ENCODE results near the gene MOB1B. TPM values are rescaled to one million over a fixed set of nuclear protein-coding genes. Genes with fewer than 3 reads are reported as not detected.

Gene MOB1B
- total and polyA plus RNA-seq, 2 donors, result 8.0 to 51.5 TPM

DNA sequence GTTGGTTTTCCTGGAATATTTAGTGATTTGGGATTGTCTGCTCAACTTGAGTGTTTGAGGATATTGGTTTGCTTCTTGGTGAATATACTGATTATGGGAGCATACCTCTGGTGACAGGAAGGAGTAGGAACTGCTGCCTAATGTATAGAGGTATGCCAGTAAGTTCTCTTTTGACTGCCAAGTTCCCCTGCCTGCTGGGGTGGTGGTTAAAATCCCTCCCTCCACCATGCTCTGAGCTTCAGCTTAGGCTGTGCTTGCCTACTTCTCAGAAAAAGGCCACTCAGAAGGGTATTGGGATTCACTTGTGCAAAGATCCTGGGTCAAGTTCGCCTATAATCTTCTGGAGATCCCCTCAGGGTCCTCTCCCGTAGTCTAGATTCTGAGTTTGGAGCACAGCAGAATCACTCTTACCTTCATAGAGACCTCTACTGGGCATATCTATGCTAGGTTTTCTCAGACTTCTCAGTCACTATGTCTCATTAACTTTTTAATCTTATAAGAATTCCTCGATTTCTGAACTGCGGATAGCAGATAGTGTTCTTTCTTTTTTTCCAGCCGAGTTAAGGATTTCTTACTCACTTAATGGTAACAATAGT lies 46.6 kb downstream of the MOB1B start:
- 82% methylated on average over 5 of the region's 5 CpGs for WGBS
- no peaks in the 10 kb centered on the region for H3K36me3 ChIP-seq (ENCODE audit: insufficient read depth)
- no peaks in the 10 kb centered on the region for H3K4me1 ChIP-seq (ENCODE audit: insufficient read depth)

GRCh38 chr4:70954032-70954431 lies 51.9 kb downstream of the MOB1B start:
- Histone ChIP-seq H3K4me1 (ENCODE audit: insufficient read depth) (no peaks in the 10 kb centered on the region), H3K4me3 (ENCODE audit: low read depth, low read length) (no peak overlapping the region), H3K27ac (ENCODE audit: low read depth) (no peak overlapping the region), H3K36me3 (ENCODE audit: insufficient read depth) (no peaks in the 10 kb centered on the region)
- no peak for DNase-seq (ENCODE audit: extremely low spot score)
- 48% methylated on average over 1 of the region's 1 CpG for WGBS

More for the DNA sequence above, 46.6 kb downstream of the MOB1B start:
- Histone ChIP-seq H3K27ac (ENCODE audit: low read depth) (no peak overlapping the region), H3K4me3 (ENCODE audit: low read depth, low read length) (no peak overlapping the region)
- DNase-seq (ENCODE audit: extremely low spot score), result no peak

DNA sequence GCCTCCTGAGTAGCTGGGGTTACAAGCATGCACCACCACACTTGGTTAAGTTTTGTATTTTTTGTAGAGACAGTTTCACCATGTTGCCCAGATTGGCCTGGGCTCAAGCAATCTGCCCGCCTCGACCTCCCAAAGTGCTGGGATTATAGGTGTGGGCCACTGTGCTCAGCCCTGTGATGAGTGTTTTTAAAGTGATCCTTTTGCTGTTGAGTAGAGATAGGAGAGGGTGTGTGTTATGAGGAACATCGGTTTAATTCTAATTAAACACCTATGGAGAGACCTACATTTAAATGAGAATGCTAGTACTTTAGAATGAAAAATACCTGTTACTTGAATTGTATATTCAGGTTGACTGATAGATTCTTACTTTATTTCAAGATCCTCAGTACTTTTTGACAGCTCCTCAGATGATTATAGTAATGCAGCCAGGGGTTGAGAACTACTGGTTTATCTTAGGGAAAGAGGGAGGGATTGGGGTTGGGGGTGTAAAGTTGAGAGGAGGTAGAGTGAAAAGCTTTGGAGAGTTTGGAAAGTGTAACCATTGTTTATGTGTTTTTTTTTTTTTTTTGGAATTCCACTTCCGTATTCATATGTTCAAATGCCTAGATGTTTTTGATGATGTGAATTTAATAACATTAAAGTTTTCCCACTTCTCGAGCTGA lies 54.5 kb downstream of the MOB1B start:
- H3K36me3 ChIP-seq (ENCODE audit: insufficient read depth), result no peaks in the 10 kb centered on the region
- DNase-seq (ENCODE audit: extremely low spot score), result no peak
- WGBS, result 71% methylated on average over 5 of the region's 5 CpGs
- no peaks in the 10 kb centered on the region for H3K4me1 ChIP-seq (ENCODE audit: insufficient read depth)
- H3K27ac ChIP-seq (ENCODE audit: low read depth), result no peak overlapping the region
- no peak overlapping the region for H3K4me3 ChIP-seq (ENCODE audit: low read depth, low read length)

DNA sequence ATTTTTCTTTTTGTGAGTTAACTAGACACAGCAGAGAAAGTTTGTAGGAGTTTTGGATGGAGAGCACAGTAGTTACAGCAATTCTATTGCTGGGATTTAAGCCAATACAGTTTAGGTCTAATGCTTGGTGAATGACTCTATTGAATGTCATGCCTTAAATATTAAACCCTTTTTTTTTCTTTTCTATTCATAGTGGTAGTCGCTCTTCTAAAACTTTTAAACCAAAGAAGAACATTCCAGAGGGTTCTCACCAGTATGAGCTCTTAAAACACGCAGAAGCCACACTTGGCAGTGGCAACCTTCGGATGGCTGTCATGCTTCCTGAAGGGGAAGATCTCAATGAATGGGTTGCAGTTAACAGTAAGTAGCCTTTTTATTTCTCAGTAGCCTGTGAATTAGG lies 56.5 kb downstream of the MOB1B start:
- no peaks in the 10 kb centered on the region for H3K4me1 ChIP-seq (ENCODE audit: insufficient read depth)
- WGBS, result 72% methylated on average over 3 of the region's 3 CpGs
- no peak overlapping the region for H3K4me3 ChIP-seq (ENCODE audit: low read depth, low read length)
- no peaks in the 10 kb centered on the region for H3K36me3 ChIP-seq (ENCODE audit: insufficient read depth)
- DNase-seq (ENCODE audit: extremely low spot score), result no peak
- no peak overlapping the region for H3K27ac ChIP-seq (ENCODE audit: low read depth)

DNA sequence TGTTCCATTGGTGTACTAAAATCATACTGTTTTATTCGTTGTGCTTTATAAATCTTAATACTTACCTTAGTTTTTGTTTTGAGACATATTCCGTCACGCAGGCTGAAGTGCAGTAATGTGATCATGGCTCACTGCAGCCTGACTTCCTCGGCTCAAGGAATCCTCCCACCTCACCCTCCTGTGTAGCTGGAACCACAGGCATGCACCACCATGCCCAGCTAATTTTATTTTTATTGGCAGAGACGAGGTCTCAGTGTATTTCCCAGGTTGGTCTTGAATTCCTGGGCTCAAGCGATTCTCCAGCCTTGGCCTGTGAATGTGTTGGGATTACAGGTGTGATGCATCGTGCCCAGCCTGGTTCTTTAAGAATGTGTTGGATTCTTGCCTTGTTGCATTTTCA lies 66.9 kb downstream of the MOB1B start:
- no peak overlapping the region for H3K27ac ChIP-seq (ENCODE audit: low read depth)
- WGBS, result 79% methylated on average over 7 of the region's 7 CpGs
- DNase-seq (ENCODE audit: extremely low spot score), result no peak

GRCh38 chr4:70976252-70976651 lies 74.1 kb downstream of the MOB1B start:
- DNase-seq (ENCODE audit: extremely low spot score), result no peak
- H3K4me3 ChIP-seq (ENCODE audit: low read depth, low read length), result no peak overlapping the region
- 83% methylated on average over 3 of the region's 3 CpGs for WGBS
- no peaks in the 10 kb centered on the region for H3K4me1 ChIP-seq (ENCODE audit: insufficient read depth)
- no peak overlapping the region for H3K27ac ChIP-seq (ENCODE audit: low read depth)
- no peaks in the 10 kb centered on the region for H3K36me3 ChIP-seq (ENCODE audit: insufficient read depth)

More for the DNA sequence above, 66.9 kb downstream of the MOB1B start:
- no peaks in the 10 kb centered on the region for H3K36me3 ChIP-seq (ENCODE audit: insufficient read depth)
- no peaks in the 10 kb centered on the region for H3K4me1 ChIP-seq (ENCODE audit: insufficient read depth)
- no peak overlapping the region for H3K4me3 ChIP-seq (ENCODE audit: low read depth, low read length)

DNA sequence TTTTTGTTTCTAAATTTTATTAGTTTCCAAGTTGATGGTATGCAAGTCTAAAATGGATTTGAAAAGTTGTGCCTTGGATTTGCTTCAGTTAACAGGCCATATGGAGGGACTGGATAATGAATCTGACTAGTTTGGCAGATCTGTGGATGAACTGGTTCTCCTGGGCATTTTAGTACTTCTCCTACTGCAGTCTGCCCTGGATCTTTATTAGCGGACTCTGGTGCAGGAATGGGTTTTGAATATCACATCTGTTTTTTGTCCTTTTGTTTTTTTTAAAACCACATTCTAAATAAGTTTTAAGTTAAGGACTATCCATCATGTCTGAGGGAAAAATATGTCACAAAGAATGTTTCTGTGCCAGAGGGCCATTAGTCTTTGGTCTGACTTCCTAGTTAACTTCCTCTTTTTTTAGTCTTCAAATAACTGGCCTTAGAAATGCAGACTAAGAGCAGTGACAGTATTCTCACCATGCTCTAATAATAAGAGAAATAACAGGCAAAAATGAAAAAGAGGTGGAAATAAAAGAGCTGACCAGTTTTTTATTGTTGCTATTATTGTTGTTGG lies 77.4 kb downstream of the MOB1B start:
- H3K27ac ChIP-seq (ENCODE audit: low read depth), result no peak overlapping the region
- DNase-seq (ENCODE audit: extremely low spot score), result no peak
- no peaks in the 10 kb centered on the region for H3K36me3 ChIP-seq (ENCODE audit: insufficient read depth)
- no peak overlapping the region for H3K4me3 ChIP-seq (ENCODE audit: low read depth, low read length)
- WGBS, result 84% methylated on average over 1 of the region's 1 CpG
- H3K4me1 ChIP-seq (ENCODE audit: insufficient read depth), result no peaks in the 10 kb centered on the region

DNA sequence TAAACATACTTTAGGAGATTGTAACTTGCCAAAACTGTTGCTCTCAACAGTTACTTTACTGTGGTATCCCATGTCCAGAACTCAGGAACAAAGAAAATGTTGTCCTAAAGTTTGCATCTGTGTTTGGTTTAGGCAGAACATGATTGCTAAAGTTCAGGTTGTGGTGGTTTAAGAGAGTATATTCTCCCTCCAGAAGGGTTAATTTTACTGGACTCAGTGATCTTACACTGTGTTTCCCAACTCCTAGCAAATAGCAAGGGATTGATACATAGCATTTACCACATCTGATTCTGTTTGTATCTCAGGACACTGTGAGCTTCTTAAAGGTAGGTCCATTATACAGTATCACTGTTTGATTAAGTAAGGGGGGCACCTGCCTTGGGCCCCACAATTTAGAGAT lies 78.0 kb downstream of the MOB1B start:
- no peak for DNase-seq (ENCODE audit: extremely low spot score)
- no peaks in the 10 kb centered on the region for H3K36me3 ChIP-seq (ENCODE audit: insufficient read depth)
- H3K4me3 ChIP-seq (ENCODE audit: low read depth, low read length), result no peak overlapping the region
- H3K27ac ChIP-seq (ENCODE audit: low read depth), result no peak overlapping the region
- no peaks in the 10 kb centered on the region for H3K4me1 ChIP-seq (ENCODE audit: insufficient read depth)

DNA sequence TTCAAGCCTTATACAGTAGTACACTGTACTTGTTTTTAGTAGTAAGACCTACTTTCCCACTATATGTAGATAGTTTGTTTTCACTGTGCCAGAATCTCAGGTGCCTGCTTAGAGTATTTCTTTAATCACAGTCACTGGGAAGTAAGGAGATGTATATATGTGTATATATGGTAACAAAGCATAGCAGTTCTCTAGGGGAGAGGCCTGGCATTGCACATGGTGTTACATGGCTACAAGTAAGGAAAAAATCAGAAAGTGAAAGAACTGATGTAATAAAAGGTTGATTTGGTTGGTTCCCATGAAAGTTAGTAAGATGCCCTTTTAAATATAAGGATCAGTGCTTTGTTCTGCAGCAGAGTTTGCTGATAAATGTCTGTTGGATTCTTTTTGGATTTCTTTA lies 81.9 kb downstream of the MOB1B start:
- H3K4me3 ChIP-seq (ENCODE audit: low read depth, low read length), result no peak overlapping the region
- H3K4me1 ChIP-seq (ENCODE audit: insufficient read depth), result no peaks in the 10 kb centered on the region
- no peak for DNase-seq (ENCODE audit: extremely low spot score)
- H3K36me3 ChIP-seq (ENCODE audit: insufficient read depth), result no peaks in the 10 kb centered on the region
- H3K27ac ChIP-seq (ENCODE audit: low read depth), result no peak overlapping the region

DNA sequence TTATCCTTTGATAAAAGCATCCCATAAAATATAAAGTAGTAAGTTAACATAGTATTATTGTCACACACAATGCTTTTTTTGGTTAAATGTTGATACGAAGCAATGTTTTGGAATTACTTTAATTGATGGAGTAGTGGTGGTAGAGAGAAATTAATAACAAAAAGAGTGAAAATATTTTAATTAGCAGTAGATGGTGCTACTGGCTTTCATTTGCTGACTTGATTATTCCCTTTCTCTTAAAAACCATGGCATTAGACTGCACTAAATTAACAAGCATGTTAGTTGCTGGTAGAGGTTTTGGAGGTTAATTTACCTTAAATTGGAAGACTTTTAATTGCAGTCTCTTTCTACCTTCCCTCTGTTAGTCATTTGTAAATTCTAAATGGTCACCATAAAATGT lies 82.4 kb downstream of the MOB1B start:
- Histone ChIP-seq H3K36me3 (ENCODE audit: insufficient read depth) (no peaks in the 10 kb centered on the region), H3K27ac (ENCODE audit: low read depth) (no peak overlapping the region), H3K4me3 (ENCODE audit: low read depth, low read length) (no peak overlapping the region), H3K4me1 (ENCODE audit: insufficient read depth) (no peaks in the 10 kb centered on the region)
- DNase-seq (ENCODE audit: extremely low spot score), result no peak
- WGBS, result 94% methylated on average over 1 of the region's 1 CpG

DNA sequence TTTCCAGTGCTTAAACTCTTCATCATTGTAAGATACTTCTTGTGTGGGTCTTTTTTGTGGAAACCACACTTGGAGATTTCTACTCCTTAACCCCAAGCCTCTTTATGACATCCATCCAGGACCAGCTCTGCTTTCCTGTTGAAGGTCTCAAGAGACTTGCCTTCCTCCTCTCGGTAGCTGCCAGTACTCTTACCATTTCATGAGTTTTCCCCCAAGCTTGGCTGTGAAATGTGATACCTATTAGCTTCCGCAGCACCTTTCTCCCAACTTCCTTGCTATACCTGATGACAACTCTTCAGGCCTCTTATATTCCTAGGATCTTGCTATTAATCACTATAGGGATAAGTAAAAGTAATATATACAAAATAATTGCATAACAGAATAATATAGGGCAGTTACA lies 89.4 kb downstream of the MOB1B start:
- no peak for DNase-seq (ENCODE audit: extremely low spot score)
- Histone ChIP-seq H3K4me3 (ENCODE audit: low read depth, low read length) (no peak overlapping the region), H3K4me1 (ENCODE audit: insufficient read depth) (no peaks in the 10 kb centered on the region), H3K27ac (ENCODE audit: low read depth) (no peak overlapping the region), H3K36me3 (ENCODE audit: insufficient read depth) (no peaks in the 10 kb centered on the region)
- 76% methylated on average over 2 of the region's 2 CpGs for WGBS

GRCh38 chr4:70992391-70992881 lies 90.3 kb downstream of the MOB1B start:
- H3K4me1 ChIP-seq (ENCODE audit: insufficient read depth), result no peaks in the 10 kb centered on the region
- DNase-seq (ENCODE audit: extremely low spot score), result no peak
- 79% methylated on average over 5 of the region's 5 CpGs for whole genome bisulfite sequencing
- no peaks in the 10 kb centered on the region for H3K36me3 ChIP-seq (ENCODE audit: insufficient read depth)
- no peak overlapping the region for H3K27ac ChIP-seq (ENCODE audit: low read depth)
- H3K4me3 ChIP-seq (ENCODE audit: low read depth, low read length), result no peak overlapping the region

DNA sequence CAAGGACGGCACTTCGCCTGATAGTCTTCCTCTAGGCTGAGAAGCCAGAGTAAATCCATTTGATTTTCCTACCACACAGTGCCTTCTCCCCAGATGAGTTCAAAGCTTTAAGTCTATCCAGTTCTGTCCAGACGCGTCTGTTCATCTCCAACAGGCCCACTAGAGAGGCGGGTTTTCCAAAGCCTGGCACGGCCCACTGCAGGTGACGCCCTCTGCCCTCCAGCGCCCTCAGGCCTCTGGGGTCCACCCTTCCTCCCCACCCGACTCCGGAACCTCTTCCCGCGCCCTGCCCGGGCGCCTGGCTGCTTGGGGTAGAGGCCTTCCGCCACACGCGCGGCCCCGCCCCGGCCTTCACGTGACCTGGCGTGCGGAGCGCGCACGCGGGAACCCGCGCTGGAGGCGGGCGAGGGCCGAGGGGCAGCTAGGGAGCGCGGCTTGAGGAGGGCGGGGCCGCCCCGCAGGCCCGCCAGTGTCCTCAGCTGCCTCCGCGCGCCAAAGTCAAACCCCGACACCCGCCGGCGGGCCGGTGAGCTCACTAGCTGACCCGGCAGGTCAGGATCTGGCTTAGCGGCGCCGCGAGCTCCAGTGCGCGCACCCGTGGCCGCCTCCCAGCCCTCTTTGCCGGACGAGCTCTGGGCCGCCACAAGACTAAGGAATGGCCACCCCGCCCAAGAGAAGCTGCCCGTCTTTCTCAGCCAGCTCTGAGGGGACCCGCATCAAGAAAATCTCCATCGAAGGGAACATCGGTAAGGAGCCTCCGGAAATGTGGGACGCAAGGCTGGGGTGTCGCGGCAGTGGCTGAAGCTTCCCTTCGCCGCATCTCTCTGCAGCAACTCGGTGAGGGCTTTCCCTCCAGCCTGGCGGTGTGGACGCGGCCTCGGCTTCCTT lies 91.3 kb downstream of the MOB1B start, which contains the start of gene DCK:
Gene DCK (plus strand): TSS at position 469 of the 888 bp plus-strand sequence. CDS start 187 bp downstream, at position 656.
- no peaks in the 10 kb centered on the region for H3K4me1 ChIP-seq (ENCODE audit: insufficient read depth)
- DNase-seq (ENCODE audit: extremely low spot score), result peak; percentile 58
- no peaks in the 10 kb centered on the region for H3K36me3 ChIP-seq (ENCODE audit: insufficient read depth)
- H3K27ac ChIP-seq (ENCODE audit: low read depth), result peak within 1 kb of the TSS; percentile 87
- WGBS, result under 1% methylated on average over 74 of the region's 74 CpGs
- peak within 1 kb of the TSS; percentile 53 for H3K4me3 ChIP-seq (ENCODE audit: low read depth, low read length)

Measured in urinary bladder (tissue), 4 donors.